ENCODE measurements around the gene SH2D4B.

- TF ChIP-seq POLR2AphosphoS5 (IDR thresholded peaks at IDR 0.05; ENCODE audit: insufficient read depth, low read depth, low read length) (no peak), CTCF (IDR thresholded peaks at IDR 0.05; ENCODE audit: extremely low read depth in 1 of 2, insufficient read depth in 1 of 2, low read depth in 1 of 2, low read length in 2 of 2) (no peak), JUN (IDR thresholded peaks at IDR 0.05; ENCODE audit: borderline replicate concordance, insufficient read depth, insufficient read length, low read depth) (no peak), MYC (IDR thresholded peaks at IDR 0.05; ENCODE audit: low read depth, low read length) (no peak)
These were observed 75.9 kb downstream of the SH2D4B start for GRCh38 chr10:80613466-80614170.

Measured in endothelial cell of umbilical vein (primary cell).